GM23248 (cell line): ENCODE measurements around the gene TSHZ2. TPM values are rescaled to one million over a fixed set of nuclear protein-coding genes. Genes with fewer than 3 reads are reported as not detected.

Experiments
- DNase-seq: peaks from one replicate; pipeline ENCODE4 v3.0.0-alpha.2; 2015
- H2AFZ ChIP-seq: fragments of 200-600 bp; sonication (generic); 2 replicates; pipeline ENCODE4 v1.6.1; 2016; ENCODE audit warnings: antibody characterized with exemption
- H3F3A ChIP-seq: fragments of 200-600 bp; sonication (generic); 2 replicates; pipeline ENCODE4 v1.6.1; 2016; ENCODE audit warnings: mild to moderate bottlenecking, antibody characterized with exemption, mixed run types; ENCODE audit not compliant: insufficient read depth
- H3K27ac ChIP-seq: fragments of 200-600 bp; sonication (generic); 2 replicates; pipeline ENCODE4 v1.5.1; 2016; ENCODE audit warnings: mild to moderate bottlenecking
- H3K27me3 ChIP-seq: fragments of 200-600 bp; sonication (generic); replicated peaks from 2 replicates; pipeline ENCODE4 v1.6.1; 2016; ENCODE audit warnings: mild to moderate bottlenecking; ENCODE audit not compliant: insufficient read depth
- H3K36me3 ChIP-seq: fragments of 200-600 bp; sonication (generic); 2 replicates; pipeline ENCODE4 v1.6.1; 2016; ENCODE audit warnings: low read depth, mild to moderate bottlenecking
- H3K4me1 ChIP-seq: fragments of 200-600 bp; sonication (generic); 2 replicates; pipeline ENCODE4 v1.6.1; 2016; ENCODE audit warnings: mild to moderate bottlenecking; ENCODE audit not compliant: insufficient read depth
- H3K4me2 ChIP-seq: fragments of 200-600 bp; sonication (generic); one replicate; pipeline ENCODE4 v1.6.1; 2016; ENCODE audit warnings: mild to moderate bottlenecking; ENCODE audit not compliant: unreplicated experiment
- H3K4me3 ChIP-seq: fragments of 200-600 bp; sonication (generic); 2 replicates; pipeline ENCODE4 v1.5.1; 2016; ENCODE audit warnings: mild to moderate bottlenecking
- H3K79me2 ChIP-seq: fragments of 200-600 bp; sonication (generic); 2 replicates; pipeline ENCODE4 v1.6.1; 2016; ENCODE audit warnings: mild to moderate bottlenecking; ENCODE audit not compliant: insufficient read depth
- H3K9ac ChIP-seq: fragments of 200-600 bp; sonication (generic); 2 replicates; pipeline ENCODE4 v1.6.1; 2016; ENCODE audit warnings: mild to moderate bottlenecking
- H3K9me2 ChIP-seq: fragments of 200-600 bp; sonication (generic); 2 replicates; pipeline ENCODE4 v1.6.1; 2016; ENCODE audit warnings: mixed run types, mild to moderate bottlenecking, moderate library complexity; ENCODE audit not compliant: insufficient read depth
- H3K9me3 ChIP-seq: fragments of 200-600 bp; sonication (generic); one replicate; pipeline ENCODE4 v1.6.1; 2017; ENCODE audit warnings: low read depth
- H4K20me1 ChIP-seq: fragments of 200-600 bp; sonication (generic); 2 replicates; pipeline ENCODE4 v1.6.0; 2016; ENCODE audit not compliant: insufficient read depth
- EZH2 ChIP-seq: fragments of 200-600 bp; sonication (generic); IDR thresholded peaks from 2 replicates; pipeline ENCODE4 v1.6.1; 2018; ENCODE audit warnings: antibody characterized with exemption, mild to moderate bottlenecking; ENCODE audit not compliant: insufficient read depth, poor library complexity, severe bottlenecking
- EZH2phosphoT487 ChIP-seq: fragments of 200-600 bp; sonication (generic); IDR thresholded peaks from 2 replicates; pipeline ENCODE4 v1.6.1; 2018; ENCODE audit warnings: antibody characterized with exemption, moderate library complexity, mild to moderate bottlenecking, low read depth; ENCODE audit not compliant: insufficient read depth
- WGBS, 2 experiments: methylation state at CpG; one replicate each; pipeline ENCODE4 v1.1.6; 2015 to 2017; ENCODE audit warnings: low lambda C conversion rate in 2 of 2, low coverage in 1 of 2; ENCODE audit errors: missing lambda C conversion rate in 2 of 2; 5-methylcytosine and 5-hydroxymethylcytosine counted together
- in situ Hi-C: fragments of 300-500 bp; cut with MboI; formaldehyde crosslinking; loops from 2 replicates; pipeline ENCODE4 v1.15.0; 2020
- polyA plus RNA-seq: library from polyadenylated mRNA; unstranded; fragments of >200 nt; fragmentation: Nextera tagmentation; extraction: Ambion mirVana; gene quantifications from 2 replicates; pipeline ENCODE4 v1.2.1, GENCODE V29; 2016
- total RNA-seq: library from RNA; depleted of rRNA; stranded (reverse); fragments of >200 nt; shearing (Covaris generic); gene quantifications from 2 replicates; pipeline ENCODE4 v1.2.3, GENCODE V29; 2014

TSHZ2 gene
- total and polyA plus RNA-seq, 2 experiments from 2014 or later = 4.5 to 13.4 TPM

- no peak overlapping the region for H3K4me2 ChIP-seq
- TF ChIP-seq EZH2 (no peak), EZH2phosphoT487 (no peak)
- no peak overlapping the region for H2AFZ ChIP-seq
- no peaks in the 10 kb centered on the region for H3K9me2 ChIP-seq
- H3K36me3 ChIP-seq = no peaks in the 10 kb centered on the region
- no peaks in the 10 kb centered on the region for H3K27me3 ChIP-seq
- no peaks in the 10 kb centered on the region for H3K79me2 ChIP-seq
- WGBS, 2 experiments = 78 to 85% methylated on average over 8 of the region's 8 CpGs
- no peaks in the 10 kb centered on the region for H4K20me1 ChIP-seq
- H3F3A ChIP-seq = no peaks in the 10 kb centered on the region
- H3K27ac ChIP-seq = no peak overlapping the region
- no peak overlapping the region for H3K4me3 ChIP-seq
- H3K9me3 ChIP-seq = no peaks in the 10 kb centered on the region
- DNase-seq = no peak
- no peak overlapping the region for H3K9ac ChIP-seq
- no peaks in the 10 kb centered on the region for H3K4me1 ChIP-seq
- in situ Hi-C loops = no loop called here
These were observed 291.6 kb downstream of the TSHZ2 start for GRCh38 chr20:53263554-53264438.

DNA sequence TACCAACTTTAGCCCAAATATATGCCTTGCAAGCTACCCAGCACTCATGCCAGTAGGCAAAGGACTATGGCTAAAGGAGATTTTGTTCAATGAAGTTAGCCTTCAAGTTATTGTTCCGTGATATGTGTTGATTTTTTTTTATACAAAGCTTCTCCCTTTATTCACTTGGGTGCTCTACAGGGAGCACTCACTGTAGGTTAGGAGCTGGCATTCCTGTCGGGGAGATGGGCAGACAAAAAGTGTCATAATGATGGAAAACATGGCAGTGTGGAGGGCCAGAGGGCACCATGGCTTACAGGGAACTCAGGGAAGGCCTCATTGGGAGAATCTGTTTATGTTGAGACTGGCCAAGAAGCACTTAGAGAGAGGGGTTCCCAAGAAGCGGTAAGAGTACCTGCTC is 292.4 kb downstream of the TSHZ2 start:
- H3K4me3 ChIP-seq = no peak overlapping the region
- H3K4me1 ChIP-seq = no peaks in the 10 kb centered on the region
- H3K79me2 ChIP-seq = no peaks in the 10 kb centered on the region
- in situ Hi-C loops = no loop called here
- no peaks in the 10 kb centered on the region for H3K27me3 ChIP-seq
- H3K4me2 ChIP-seq = no peak overlapping the region
- no peaks in the 10 kb centered on the region for H4K20me1 ChIP-seq
- no peaks in the 10 kb centered on the region for H3K36me3 ChIP-seq
- H2AFZ ChIP-seq = no peak overlapping the region
- WGBS, 2 experiments = 79 to 89% methylated on average over 3 of the region's 3 CpGs
- H3K9me2 ChIP-seq = no peaks in the 10 kb centered on the region
- no peak for TF ChIP-seq EZH2
- TF ChIP-seq EZH2phosphoT487 = no peak
- no peak for DNase-seq
- no peak overlapping the region for H3K9ac ChIP-seq
- H3K27ac ChIP-seq = no peak overlapping the region
- no peaks in the 10 kb centered on the region for H3F3A ChIP-seq
- H3K9me3 ChIP-seq = no peaks in the 10 kb centered on the region

DNA sequence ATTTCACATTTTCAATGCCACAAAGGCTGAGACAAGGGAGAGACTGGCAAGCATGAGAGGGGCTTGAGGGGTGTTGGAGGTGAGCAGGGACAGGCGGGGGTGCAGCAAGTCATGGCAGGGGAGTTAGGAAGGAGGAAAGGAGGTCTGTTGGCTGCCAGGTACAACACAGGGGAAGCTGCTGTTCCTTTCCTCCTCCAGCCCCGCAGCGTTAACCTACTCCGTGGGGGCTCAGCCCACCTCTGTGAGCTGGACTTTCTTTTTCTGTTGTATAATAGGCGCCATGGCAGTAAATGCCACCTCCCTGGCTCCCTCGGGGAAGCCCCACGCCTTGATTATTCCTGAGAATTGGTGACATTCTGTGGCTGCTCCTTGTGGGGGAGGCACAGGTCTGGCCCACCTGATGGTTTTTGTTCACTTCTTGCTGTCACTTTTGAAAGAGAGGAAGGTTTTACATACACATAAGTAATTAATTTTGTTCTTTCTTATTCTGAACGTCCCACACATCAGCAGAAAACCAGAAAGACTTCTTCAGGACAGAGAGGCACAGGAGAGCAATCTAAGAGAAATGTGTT is 293.2 kb downstream of the TSHZ2 start:
- H3K9me3 ChIP-seq = no peaks in the 10 kb centered on the region
- WGBS, 2 experiments = 85 to 87% methylated on average over 8 of the region's 8 CpGs
- H3K79me2 ChIP-seq = no peaks in the 10 kb centered on the region

DNA sequence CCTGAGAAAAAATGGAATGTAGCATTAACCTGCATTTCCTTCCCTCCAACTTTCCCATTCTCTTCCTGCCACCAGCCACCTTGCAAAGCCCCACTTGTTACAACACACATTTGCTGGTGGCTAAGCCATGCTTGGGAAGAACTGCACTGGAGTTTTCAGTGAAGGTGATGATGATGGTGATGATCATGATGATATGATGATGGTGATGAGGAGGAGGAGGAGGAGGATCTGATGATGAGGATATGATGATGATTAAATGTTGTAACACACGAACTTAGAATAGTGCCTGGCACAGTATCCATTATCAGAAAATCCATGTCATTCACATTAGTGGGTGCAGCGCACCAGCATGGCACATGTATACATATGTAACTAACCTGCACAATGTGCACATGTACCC is 297.2 kb downstream of the TSHZ2 start:
- H4K20me1 ChIP-seq = no peaks in the 10 kb centered on the region
- no peaks in the 10 kb centered on the region for H3K79me2 ChIP-seq
- TF ChIP-seq EZH2 (no peak), EZH2phosphoT487 (no peak)
- in situ Hi-C loops = no loop called here
- no peak overlapping the region for H2AFZ ChIP-seq
- no peaks in the 10 kb centered on the region for H3F3A ChIP-seq
- no peak overlapping the region for H3K4me3 ChIP-seq
- WGBS, 2 experiments = 80 to 85% methylated on average over 2 of the region's 2 CpGs
- H3K27ac ChIP-seq = no peak overlapping the region
- H3K9me2 ChIP-seq = no peaks in the 10 kb centered on the region
- H3K27me3 ChIP-seq = no peaks in the 10 kb centered on the region
- no peaks in the 10 kb centered on the region for H3K9me3 ChIP-seq
- no peaks in the 10 kb centered on the region for H3K4me1 ChIP-seq
- H3K4me2 ChIP-seq = no peak overlapping the region
- H3K36me3 ChIP-seq = no peaks in the 10 kb centered on the region
- no peak overlapping the region for H3K9ac ChIP-seq
- DNase-seq = no peak

More for the DNA sequence above, 293.2 kb downstream of the TSHZ2 start:
- Histone ChIP-seq H3K36me3 (no peaks in the 10 kb centered on the region), H3K4me1 (no peaks in the 10 kb centered on the region), H3K27ac (no peak overlapping the region), H3K9me2 (no peaks in the 10 kb centered on the region), H3F3A (no peaks in the 10 kb centered on the region), H3K27me3 (no peaks in the 10 kb centered on the region), H3K4me3 (no peak overlapping the region), H2AFZ (no peak overlapping the region), H3K4me2 (no peak overlapping the region), H4K20me1 (no peaks in the 10 kb centered on the region), H3K9ac (no peak overlapping the region)
- in situ Hi-C loops = no loop called here
- DNase-seq = no peak
- TF ChIP-seq EZH2phosphoT487 (no peak), EZH2 (no peak)
